GM12873 (cell line): ENCODE data around the gene SORCS1.

Experiments
- CTCF ChIP-seq: IDR thresholded peaks from 2 replicates; pipeline ENCODE4 v1.5.1; 2012; ENCODE audit warnings: low read depth, mild to moderate bottlenecking, moderate library complexity, low read length, control low read depth; ENCODE audit not compliant: insufficient read depth; ENCODE audit errors: missing control alignments

SORCS1 gene

GRCh38 chr10:106593876-106594275 lies 570.6 kb downstream of the SORCS1 start:
- TF ChIP-seq CTCF, result no peak

- TF ChIP-seq CTCF, result no peak
These were observed 572.1 kb downstream of the SORCS1 start for GRCh38 chr10:106592396-106592795.

- no peak for TF ChIP-seq CTCF
These were observed 582.2 kb downstream of the SORCS1 start for GRCh38 chr10:106582291-106582690.

GRCh38 chr10:106577756-106578155 lies 586.8 kb downstream of the SORCS1 start:
- no peak for TF ChIP-seq CTCF

- no peak for TF ChIP-seq CTCF
These were observed 587.2 kb downstream of the SORCS1 start for GRCh38 chr10:106577266-106577665.

GRCh38 chr10:106576534-106576933 lies 588.0 kb downstream of the SORCS1 start:
- no peak for TF ChIP-seq CTCF

- no peak for TF ChIP-seq CTCF
These were observed 591.4 kb downstream of the SORCS1 start for GRCh38 chr10:106573106-106573505.
